HG02884 (cell line): ENCODE data around the gene PUSL1.

Source experiments
- ATAC-seq: cut with Tn5 transposase; IDR thresholded peaks from one replicate; pipeline ENCODE4 v1.9.1; 2021; ENCODE audit warnings: mild to moderate bottlenecking, moderate library complexity; ENCODE audit not compliant: unreplicated experiment

Gene PUSL1

GRCh38 chr1:1335792-1336248 lies 27.4 kb downstream of the PUSL1 start:
- ATAC-seq, result no peak

- no peak for ATAC-seq
Measured at GRCh38 chr1:1336446-1336845, 28.0 kb downstream of the PUSL1 start.

- ATAC-seq, result no peak
Measured at GRCh38 chr1:1336931-1337792, 28.8 kb downstream of the PUSL1 start.

GRCh38 chr1:1337793-1338147 lies 29.4 kb downstream of the PUSL1 start:
- ATAC-seq, result no peak

GRCh38 chr1:1338278-1338677 lies 29.9 kb downstream of the PUSL1 start:
- ATAC-seq, result no peak

- no peak for ATAC-seq
Measured at GRCh38 chr1:1340185-1340584, 31.8 kb downstream of the PUSL1 start.

GRCh38 chr1:1340791-1341548 lies 32.6 kb downstream of the PUSL1 start:
- ATAC-seq, result no peak

- no peak for ATAC-seq
Measured at GRCh38 chr1:1341549-1342021, 33.2 kb downstream of the PUSL1 start.

- ATAC-seq, result no peak
Measured at GRCh38 chr1:1342061-1342562, 33.7 kb downstream of the PUSL1 start.

GRCh38 chr1:1342584-1343115 lies 34.3 kb downstream of the PUSL1 start:
- no peak for ATAC-seq

GRCh38 chr1:1343811-1344421 lies 35.5 kb downstream of the PUSL1 start:
- no peak for ATAC-seq

- ATAC-seq, result no peak
Measured at GRCh38 chr1:1344655-1345361, 36.4 kb downstream of the PUSL1 start.

- no peak for ATAC-seq
Measured at GRCh38 chr1:1345384-1345783, 37.0 kb downstream of the PUSL1 start.

- ATAC-seq, result no peak
Measured at GRCh38 chr1:1345860-1346500, 37.6 kb downstream of the PUSL1 start.

- no peak for ATAC-seq
Measured at GRCh38 chr1:1346501-1346890, 38.1 kb downstream of the PUSL1 start.

- ATAC-seq, result no peak
Measured at GRCh38 chr1:1347026-1347595, 38.7 kb downstream of the PUSL1 start.

GRCh38 chr1:1347663-1348419 lies 39.4 kb downstream of the PUSL1 start:
- ATAC-seq, result no peak

- ATAC-seq, result peak; percentile 15
Measured at GRCh38 chr1:1348420-1349255, 40.2 kb downstream of the PUSL1 start.
